LNCaP clone FGC (cell line): ENCODE measurements around the gene FUT2.

Experiments
- DNase-seq: peaks from one replicate; pipeline ENCODE4 v3.0.0-alpha.2; 2011; ENCODE audit warnings: low read depth
- H3K4me3 ChIP-seq: 2 replicates; pipeline ENCODE4 v1.5.1; 2011; ENCODE audit warnings: mild to moderate bottlenecking, low read depth, low read length, control low read depth
- TF ChIP-seq, protein P1 (sequence below): IDR thresholded peaks from 2 replicates; pipeline ENCODE4 v1.5.1; 2012; ENCODE audit warnings: mild to moderate bottlenecking; ENCODE audit not compliant: control insufficient read depth, insufficient read depth; ENCODE audit errors: extremely low read depth

Gene FUT2

DNA sequence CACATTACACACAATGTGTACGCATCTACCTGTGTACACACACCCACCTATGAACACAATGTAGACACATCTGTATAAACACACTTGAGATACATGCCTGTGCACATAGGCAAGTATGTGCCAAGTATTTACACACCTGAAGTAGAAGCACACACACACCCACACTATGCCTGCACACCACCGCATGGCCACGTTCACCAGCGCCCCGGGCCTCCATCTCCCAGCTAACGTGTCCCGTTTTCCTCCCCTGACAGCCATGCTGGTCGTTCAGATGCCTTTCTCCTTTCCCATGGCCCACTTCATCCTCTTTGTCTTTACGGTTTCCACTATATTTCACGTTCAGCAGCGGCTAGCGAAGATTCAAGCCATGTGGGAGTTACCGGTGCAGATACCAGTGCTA, 6.9 kb downstream of the FUT2 start:
- H3K4me3 ChIP-seq: no peak overlapping the region
- DNase-seq: no peak
- TF ChIP-seq, protein P1, sequence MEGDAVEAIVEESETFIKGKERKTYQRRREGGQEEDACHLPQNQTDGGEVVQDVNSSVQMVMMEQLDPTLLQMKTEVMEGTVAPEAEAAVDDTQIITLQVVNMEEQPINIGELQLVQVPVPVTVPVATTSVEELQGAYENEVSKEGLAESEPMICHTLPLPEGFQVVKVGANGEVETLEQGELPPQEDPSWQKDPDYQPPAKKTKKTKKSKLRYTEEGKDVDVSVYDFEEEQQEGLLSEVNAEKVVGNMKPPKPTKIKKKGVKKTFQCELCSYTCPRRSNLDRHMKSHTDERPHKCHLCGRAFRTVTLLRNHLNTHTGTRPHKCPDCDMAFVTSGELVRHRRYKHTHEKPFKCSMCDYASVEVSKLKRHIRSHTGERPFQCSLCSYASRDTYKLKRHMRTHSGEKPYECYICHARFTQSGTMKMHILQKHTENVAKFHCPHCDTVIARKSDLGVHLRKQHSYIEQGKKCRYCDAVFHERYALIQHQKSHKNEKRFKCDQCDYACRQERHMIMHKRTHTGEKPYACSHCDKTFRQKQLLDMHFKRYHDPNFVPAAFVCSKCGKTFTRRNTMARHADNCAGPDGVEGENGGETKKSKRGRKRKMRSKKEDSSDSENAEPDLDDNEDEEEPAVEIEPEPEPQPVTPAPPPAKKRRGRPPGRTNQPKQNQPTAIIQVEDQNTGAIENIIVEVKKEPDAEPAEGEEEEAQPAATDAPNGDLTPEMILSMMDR: no peak

DNA sequence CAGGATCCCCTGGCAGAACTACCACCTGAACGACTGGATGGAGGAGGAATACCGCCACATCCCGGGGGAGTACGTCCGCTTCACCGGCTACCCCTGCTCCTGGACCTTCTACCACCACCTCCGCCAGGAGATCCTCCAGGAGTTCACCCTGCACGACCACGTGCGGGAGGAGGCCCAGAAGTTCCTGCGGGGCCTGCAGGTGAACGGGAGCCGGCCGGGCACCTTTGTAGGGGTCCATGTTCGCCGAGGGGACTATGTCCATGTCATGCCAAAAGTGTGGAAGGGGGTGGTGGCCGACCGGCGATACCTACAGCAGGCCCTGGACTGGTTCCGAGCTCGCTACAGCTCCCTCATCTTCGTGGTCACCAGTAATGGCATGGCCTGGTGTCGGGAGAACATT, 7.5 kb downstream of the FUT2 start:
- no peak for DNase-seq
- no peak overlapping the region for H3K4me3 ChIP-seq
- TF ChIP-seq, protein P1: no peak

DNA sequence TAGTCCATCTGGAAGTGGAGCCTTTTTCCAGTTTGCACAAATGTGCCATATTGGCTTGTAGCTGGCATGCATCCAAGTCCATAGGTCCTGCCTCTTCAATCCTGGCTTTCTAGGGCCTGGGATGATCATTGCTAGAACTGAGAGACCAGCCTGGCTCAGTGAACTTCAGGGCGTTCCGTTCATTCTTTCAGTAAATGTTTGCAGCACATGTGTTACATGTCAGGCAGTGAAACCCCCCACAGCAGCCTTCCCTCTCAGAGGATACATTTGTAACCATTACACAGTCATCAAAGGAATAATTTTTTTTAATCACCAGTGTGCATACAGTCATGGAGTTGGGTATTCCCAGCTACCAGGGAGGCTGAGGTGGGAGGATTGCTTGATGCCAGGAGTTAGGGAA, 9.7 kb downstream of the FUT2 start:
- no peak overlapping the region for H3K4me3 ChIP-seq
- DNase-seq: no peak
- TF ChIP-seq, protein P1: no peak

DNA sequence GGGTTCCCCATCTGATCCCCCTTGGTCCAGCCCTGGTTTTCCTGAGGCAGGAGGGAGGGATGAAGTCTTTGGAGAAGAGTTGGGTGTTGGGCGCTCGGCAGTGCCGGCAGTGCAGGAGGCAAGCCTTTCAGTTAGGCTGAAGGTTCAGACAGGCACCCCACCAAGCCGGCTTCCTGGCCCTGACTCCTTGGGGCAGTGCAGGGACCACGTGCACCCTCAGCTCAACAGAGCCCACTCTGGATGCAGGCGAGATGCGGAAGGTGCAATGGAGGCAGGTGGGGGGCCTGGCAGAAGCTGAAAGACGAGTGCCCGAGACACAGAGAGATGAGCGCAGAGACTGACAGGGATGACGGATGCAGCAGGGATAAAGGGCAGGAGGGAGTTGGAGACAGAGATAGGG, 12.7 kb downstream of the FUT2 start:
- TF ChIP-seq, protein P1: no peak
- DNase-seq: no peak
- H3K4me3 ChIP-seq: no peak overlapping the region

DNA sequence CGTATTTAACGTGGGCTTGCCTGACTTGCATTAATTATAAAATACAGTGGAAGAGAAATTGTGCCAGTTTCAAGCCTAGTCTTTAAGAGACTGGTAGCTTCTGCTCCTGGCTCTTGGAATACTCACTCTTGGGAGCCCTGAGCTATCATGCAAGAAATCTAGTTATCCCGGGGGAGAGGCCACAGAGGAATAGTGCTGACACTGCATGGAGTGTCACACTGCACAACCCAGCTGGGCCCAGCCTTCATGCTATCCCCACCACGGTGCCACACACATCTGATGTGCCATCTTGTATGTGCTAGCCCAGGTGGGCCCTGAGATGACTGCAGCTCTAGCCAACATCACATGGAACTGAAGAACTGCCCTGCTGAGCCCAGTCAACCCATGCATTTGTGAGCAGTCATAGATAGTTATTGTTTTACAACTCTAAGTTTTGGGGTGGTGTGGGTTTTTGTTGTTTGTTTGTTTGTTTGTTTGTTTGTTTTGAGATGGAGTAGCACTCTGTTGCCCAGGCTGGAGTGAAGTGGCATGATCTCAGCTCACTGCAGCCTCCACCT, 15.4 kb downstream of the FUT2 start:
- DNase-seq: no peak
- TF ChIP-seq, protein P1: no peak

DNA sequence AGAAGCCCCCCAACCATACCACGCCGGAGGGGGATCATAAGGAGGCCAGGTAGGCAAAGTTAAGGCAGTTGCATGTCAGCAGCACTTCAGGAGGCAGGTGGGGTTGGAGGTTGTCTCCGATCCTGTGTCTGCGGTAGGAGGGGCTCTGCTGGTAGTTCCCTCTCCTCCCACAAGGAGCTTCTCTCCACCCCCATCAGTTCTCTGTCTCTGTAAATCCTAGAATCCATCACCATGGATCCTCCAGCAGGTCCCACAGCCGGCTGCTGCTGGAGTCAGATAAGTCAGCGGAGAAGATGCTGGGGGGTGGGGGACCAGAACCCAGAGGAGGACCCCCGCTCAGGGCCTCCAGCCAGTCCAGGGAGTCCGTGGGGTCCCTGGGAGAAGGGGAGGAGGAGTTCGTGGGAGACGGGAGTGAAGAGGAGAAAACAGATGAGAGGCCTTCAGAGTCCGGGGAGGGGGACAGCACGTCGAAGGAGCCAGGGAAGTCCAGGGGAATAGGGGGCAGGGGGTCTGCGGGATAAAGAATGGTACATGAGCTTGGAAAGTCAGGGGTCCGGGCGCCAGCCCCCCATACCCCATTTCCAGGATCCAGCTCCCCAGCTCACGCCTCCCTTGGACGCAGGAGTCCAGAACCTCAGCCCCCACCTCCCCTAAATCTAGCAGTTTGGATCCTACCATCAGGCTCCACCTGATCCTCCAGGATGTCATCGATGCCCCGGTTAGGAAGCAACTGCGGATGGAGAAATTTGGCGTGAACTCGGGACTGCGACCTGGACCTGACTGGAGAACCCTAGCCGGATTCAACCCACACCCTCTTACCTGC, 17.5 kb downstream of the FUT2 start:
- no peak for DNase-seq
- peak overlapping the region; percentile 69 for H3K4me3 ChIP-seq
- TF ChIP-seq, protein P1: no peak

More for the DNA sequence above, 15.4 kb downstream of the FUT2 start:
- H3K4me3 ChIP-seq: no peak overlapping the region
